DOHH2 (cell line): ENCODE results near the gene CARMIL3.

Experiments used
- H3F3A ChIP-seq: fragments of 200-600 bp; sonication (generic), shearing (Covaris generic); 2 replicates; pipeline ENCODE4 v1.6.0; 2016; ENCODE audit warnings: antibody characterized with exemption, mild to moderate bottlenecking; ENCODE audit not compliant: control insufficient read depth, insufficient read depth
- H3K27ac ChIP-seq: fragments of 200-600 bp; sonication (generic); 2 replicates; pipeline ENCODE4 v1.5.1; 2014; ENCODE audit warnings: low read depth, mild to moderate bottlenecking, low read length, moderate library complexity
- H3K27me3 ChIP-seq: fragments of 200-600 bp; sonication (generic); 2 replicates; pipeline ENCODE4 v1.6.1; 2014; ENCODE audit warnings: mild to moderate bottlenecking, low read length, mixed read lengths; ENCODE audit not compliant: control insufficient read depth
- H3K36me3 ChIP-seq: fragments of 200-600 bp; sonication (generic); 2 replicates; pipeline ENCODE4 v1.6.1; 2014; ENCODE audit warnings: mild to moderate bottlenecking, low read length, moderate library complexity, mixed read lengths; ENCODE audit not compliant: control insufficient read depth
- H3K4me1 ChIP-seq: fragments of 200-600 bp; sonication (generic); 2 replicates; pipeline ENCODE4 v1.6.1; 2014; ENCODE audit warnings: mild to moderate bottlenecking, low read length, mixed read lengths; ENCODE audit not compliant: control insufficient read depth
- H3K4me2 ChIP-seq: fragments of 200-600 bp; sonication (generic); 2 replicates; pipeline ENCODE4 v1.6.0; 2014; ENCODE audit warnings: mild to moderate bottlenecking, low read length, moderate library complexity
- H3K4me3 ChIP-seq: fragments of 200-600 bp; sonication (generic); 2 replicates; pipeline ENCODE4 v1.5.1; 2014; ENCODE audit warnings: mild to moderate bottlenecking, low read length, mixed read lengths
- H3K79me2 ChIP-seq: fragments of 200-600 bp; sonication (generic); 2 replicates; pipeline ENCODE4 v1.6.1; 2014; ENCODE audit warnings: mild to moderate bottlenecking, low read length, mixed read lengths; ENCODE audit not compliant: control insufficient read depth
- H3K9me2 ChIP-seq: fragments of 200-600 bp; sonication (generic); replicated peaks from 2 replicates; pipeline ENCODE4 v1.6.1; 2014; ENCODE audit warnings: mild to moderate bottlenecking, low read length, mixed read lengths; ENCODE audit not compliant: control insufficient read depth
- H3K9me3 ChIP-seq: fragments of 200-600 bp; sonication (generic); 2 replicates; pipeline ENCODE4 v1.6.1; 2014; ENCODE audit warnings: antibody characterized with exemption, low read length, mixed read lengths; ENCODE audit not compliant: control insufficient read depth, insufficient read depth
- H4K20me1 ChIP-seq: fragments of 200-600 bp; sonication (generic); 2 replicates; pipeline ENCODE4 v1.6.0; 2014; ENCODE audit warnings: low read depth, mild to moderate bottlenecking, antibody characterized with exemption, low read length, moderate library complexity; ENCODE audit not compliant: control insufficient read depth, insufficient read depth
- EZH2phosphoT487 ChIP-seq: fragments of 200-600 bp; sonication (generic); IDR thresholded peaks from 2 replicates; pipeline ENCODE4 v1.6.1; 2017; ENCODE audit warnings: borderline replicate concordance, mild to moderate bottlenecking, antibody characterized with exemption, low read length, moderate library complexity, mixed read lengths
- TF ChIP-seq, protein P1 (sequence below): fragments of 200-600 bp; sonication (generic); IDR thresholded peaks from one replicate; pipeline ENCODE4 v1.5.1; 2014; ENCODE audit warnings: antibody characterized with exemption, mild to moderate bottlenecking, low read depth, low read length; ENCODE audit not compliant: poor library complexity, severe bottlenecking

Gene CARMIL3

DNA sequence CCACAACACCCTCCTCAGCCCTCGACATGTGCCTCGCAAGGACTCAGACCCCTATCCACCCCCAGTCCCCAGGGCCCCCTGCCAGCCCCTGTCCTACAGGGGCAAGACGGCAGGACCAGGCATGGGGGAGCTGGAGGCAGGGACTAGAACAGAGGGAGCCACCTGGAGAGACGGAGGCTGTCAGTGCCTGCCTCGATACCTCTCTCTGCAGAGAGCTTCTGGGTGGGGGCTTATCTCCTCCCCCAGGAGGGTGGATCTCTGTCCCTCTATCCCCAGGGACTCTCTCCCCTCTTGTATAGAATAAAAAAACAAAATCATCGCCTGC is 17.6 kb downstream of the CARMIL3 start:
- H3F3A ChIP-seq, result no peaks in the 10 kb centered on the region
- H3K4me1 ChIP-seq, result no peaks in the 10 kb centered on the region
- no peaks in the 10 kb centered on the region for H3K9me3 ChIP-seq
- no peak overlapping the region for H3K4me2 ChIP-seq
- H3K4me3 ChIP-seq, result no peak overlapping the region
- H4K20me1 ChIP-seq, result no peaks in the 10 kb centered on the region
- H3K27me3 ChIP-seq, result no peaks in the 10 kb centered on the region
- no peaks in the 10 kb centered on the region for H3K79me2 ChIP-seq
- H3K27ac ChIP-seq, result no peak overlapping the region
- no peak for TF ChIP-seq EZH2phosphoT487
- TF ChIP-seq, protein P1, sequence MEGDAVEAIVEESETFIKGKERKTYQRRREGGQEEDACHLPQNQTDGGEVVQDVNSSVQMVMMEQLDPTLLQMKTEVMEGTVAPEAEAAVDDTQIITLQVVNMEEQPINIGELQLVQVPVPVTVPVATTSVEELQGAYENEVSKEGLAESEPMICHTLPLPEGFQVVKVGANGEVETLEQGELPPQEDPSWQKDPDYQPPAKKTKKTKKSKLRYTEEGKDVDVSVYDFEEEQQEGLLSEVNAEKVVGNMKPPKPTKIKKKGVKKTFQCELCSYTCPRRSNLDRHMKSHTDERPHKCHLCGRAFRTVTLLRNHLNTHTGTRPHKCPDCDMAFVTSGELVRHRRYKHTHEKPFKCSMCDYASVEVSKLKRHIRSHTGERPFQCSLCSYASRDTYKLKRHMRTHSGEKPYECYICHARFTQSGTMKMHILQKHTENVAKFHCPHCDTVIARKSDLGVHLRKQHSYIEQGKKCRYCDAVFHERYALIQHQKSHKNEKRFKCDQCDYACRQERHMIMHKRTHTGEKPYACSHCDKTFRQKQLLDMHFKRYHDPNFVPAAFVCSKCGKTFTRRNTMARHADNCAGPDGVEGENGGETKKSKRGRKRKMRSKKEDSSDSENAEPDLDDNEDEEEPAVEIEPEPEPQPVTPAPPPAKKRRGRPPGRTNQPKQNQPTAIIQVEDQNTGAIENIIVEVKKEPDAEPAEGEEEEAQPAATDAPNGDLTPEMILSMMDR, result no peak
- no peaks in the 10 kb centered on the region for H3K9me2 ChIP-seq
- H3K36me3 ChIP-seq, result no peaks in the 10 kb centered on the region

DNA sequence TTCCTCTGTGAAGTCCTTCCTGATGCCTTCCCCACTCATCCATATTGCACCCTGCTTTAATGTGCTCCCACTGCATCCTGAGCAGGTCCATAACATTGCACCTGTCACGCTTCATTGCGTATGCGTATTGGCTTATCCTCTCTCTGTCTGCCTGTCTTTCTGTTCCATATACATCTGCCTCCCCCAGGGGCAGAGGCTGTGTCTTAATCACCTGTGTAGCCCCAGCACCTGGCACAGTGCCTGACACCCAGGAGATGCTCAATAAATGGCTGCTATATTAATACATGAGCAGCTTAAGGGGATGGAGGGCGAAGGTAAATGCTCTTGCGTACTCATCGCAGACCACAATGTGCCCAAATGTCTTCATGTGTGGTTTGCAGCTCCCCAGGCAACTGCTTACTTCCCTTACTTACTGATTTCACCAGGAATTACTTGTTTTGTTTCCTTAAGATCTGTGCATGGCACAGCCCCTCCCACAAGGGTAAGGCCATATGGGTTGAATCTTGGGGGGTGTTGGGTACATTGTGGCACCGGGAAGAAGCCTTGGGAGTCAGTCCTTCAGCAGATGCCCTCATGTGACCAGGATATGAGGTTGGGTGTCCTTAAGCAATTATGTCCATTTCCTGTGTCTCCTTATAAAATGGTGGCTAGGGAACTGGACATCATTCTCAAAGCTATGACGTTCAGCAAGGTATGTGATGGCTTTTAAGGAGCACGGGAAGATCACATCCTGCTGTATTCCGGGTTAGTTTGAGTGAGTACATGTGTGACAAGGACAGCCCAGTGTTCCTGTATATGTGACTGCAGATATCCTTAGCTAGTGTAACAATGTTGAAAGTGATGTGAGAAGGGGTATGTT is 18.7 kb downstream of the CARMIL3 start:
- no peak for TF ChIP-seq EZH2phosphoT487
- TF ChIP-seq, protein P1, result no peak
- no peaks in the 10 kb centered on the region for H3K36me3 ChIP-seq
- H3K27ac ChIP-seq, result no peak overlapping the region
- no peaks in the 10 kb centered on the region for H3K9me3 ChIP-seq
- H3K79me2 ChIP-seq, result no peaks in the 10 kb centered on the region
- H3K4me2 ChIP-seq, result no peak overlapping the region
- no peaks in the 10 kb centered on the region for H4K20me1 ChIP-seq
- H3K27me3 ChIP-seq, result no peaks in the 10 kb centered on the region
- H3K4me3 ChIP-seq, result no peak overlapping the region
- no peaks in the 10 kb centered on the region for H3K9me2 ChIP-seq
- no peaks in the 10 kb centered on the region for H3F3A ChIP-seq
- peaks cover 5% of the 10 kb centered on the region for H3K4me1 ChIP-seq

DNA sequence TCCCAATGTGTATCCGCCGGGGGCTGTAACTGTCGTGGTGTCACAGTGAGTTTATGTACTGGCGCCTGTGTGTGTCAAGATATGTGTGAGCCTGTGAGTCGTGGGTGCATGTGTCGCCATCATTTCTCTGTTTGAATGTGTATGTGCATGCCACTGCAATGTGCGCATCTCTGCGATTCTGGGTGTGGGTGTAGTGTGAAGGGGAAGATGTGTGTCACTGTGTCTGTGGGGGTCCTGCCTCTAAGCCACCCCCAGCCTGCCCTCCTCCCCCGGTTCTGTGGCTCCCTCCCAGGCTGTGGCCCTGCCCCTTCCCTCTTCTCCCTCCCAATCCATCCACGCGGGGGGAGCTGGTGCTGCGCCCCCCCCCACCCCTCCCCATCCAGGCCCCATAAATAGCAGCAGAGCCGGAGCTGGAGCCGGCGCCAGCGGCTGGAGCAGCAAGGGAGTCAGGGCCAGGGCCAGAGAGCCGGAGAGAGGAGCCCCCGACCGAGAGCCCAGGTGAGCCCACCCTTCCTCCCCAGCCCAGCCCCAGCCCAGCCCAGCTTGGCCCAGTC is 19.4 kb downstream of the CARMIL3 start, which contains the start of gene CPNE6:
CPNE6 (plus strand) TSS at position 419 of the 554 bp plus-strand sequence. CDS start 1,375 bp downstream, outside the sequence.
- H3K27ac ChIP-seq, result no peak within 1 kb of the TSS
- H3K4me1 ChIP-seq, result peaks cover 10% of the 10 kb centered on the region
- no peaks in the 10 kb centered on the region for H3K79me2 ChIP-seq
- H3K4me3 ChIP-seq, result no peak within 1 kb of the TSS
- H3K27me3 ChIP-seq, result no peaks in the 10 kb centered on the region
- no peaks in the 10 kb centered on the region for H3K9me2 ChIP-seq
- no peaks in the 10 kb centered on the region for H4K20me1 ChIP-seq
- no peaks in the 10 kb centered on the region for H3K9me3 ChIP-seq
- no peak within 1 kb of the TSS for H3K4me2 ChIP-seq
- H3K36me3 ChIP-seq, result no peaks in the 10 kb centered on the region
- H3F3A ChIP-seq, result no peaks in the 10 kb centered on the region
- TF ChIP-seq, protein P1, result no peak
- TF ChIP-seq EZH2phosphoT487, result no peak
